ENCODE measurements around the gene CASP9.
"Not testable (repeated sequence)": the region's sequence is repeated elsewhere in the genome, so short reads cannot be mapped to it uniquely, and the experiment has no call there.

The CASP9 gene

GRCh38 chr1:15485636-15486035 lies 38.4 kb downstream of the CASP9 start:
- DNase-seq (ENCODE audit: low read depth), result no peak
- H3K4me3 ChIP-seq (ENCODE audit: low read length), result no peak overlapping the region
- TF ChIP-seq CTCF (conservative IDR thresholded peaks at IDR 0.05; ENCODE audit: low read depth, low read length), result no peak

- H3K4me3 ChIP-seq (ENCODE audit: low read length), result not testable (repeated sequence)
Measured at GRCh38 chr1:15484443-15484842, 39.6 kb downstream of the CASP9 start.

GRCh38 chr1:15483971-15484370 lies 40.0 kb downstream of the CASP9 start:
- TF ChIP-seq CTCF (conservative IDR thresholded peaks at IDR 0.05; ENCODE audit: low read depth, low read length), result no peak
- no peak for DNase-seq (ENCODE audit: low read depth)
- no peak overlapping the region for H3K4me3 ChIP-seq (ENCODE audit: low read length)

More at GRCh38 chr1:15484443-15484842, 39.6 kb downstream of the CASP9 start:
- not testable (repeated sequence) for DNase-seq (ENCODE audit: low read depth)

- not testable (repeated sequence) for H3K4me3 ChIP-seq (ENCODE audit: low read length); DNase-seq (ENCODE audit: low read depth)
Measured at GRCh38 chr1:15482983-15483543, 41.0 kb downstream of the CASP9 start.

GRCh38 chr1:15482455-15482854 lies 41.6 kb downstream of the CASP9 start:
- DNase-seq (ENCODE audit: low read depth); H3K4me3 ChIP-seq (ENCODE audit: low read length): not testable (repeated sequence)

- no peak overlapping the region for H3K4me3 ChIP-seq (ENCODE audit: low read length)
- DNase-seq (ENCODE audit: low read depth), result no peak
- TF ChIP-seq CTCF (conservative IDR thresholded peaks at IDR 0.05; ENCODE audit: low read depth, low read length), result no peak
Measured at GRCh38 chr1:15479654-15480347, 44.2 kb downstream of the CASP9 start.

- no peak overlapping the region for H3K4me3 ChIP-seq (ENCODE audit: low read length)
- DNase-seq (ENCODE audit: low read depth), result no peak
- TF ChIP-seq CTCF (conservative IDR thresholded peaks at IDR 0.05; ENCODE audit: low read depth, low read length), result no peak
Measured at GRCh38 chr1:15477646-15478212, 46.3 kb downstream of the CASP9 start.

- H3K4me3 ChIP-seq (ENCODE audit: low read length), result no peak overlapping the region
Measured at GRCh38 chr1:15476927-15477326, 47.1 kb downstream of the CASP9 start.

More at GRCh38 chr1:15476927-15477326, 47.1 kb downstream of the CASP9 start:
- no peak for DNase-seq (ENCODE audit: low read depth)
- TF ChIP-seq CTCF (conservative IDR thresholded peaks at IDR 0.05; ENCODE audit: low read depth, low read length), result no peak

Measured in retinal pigment epithelial cell (primary cell).